ENCODE results near the gene NCAM1.

The NCAM1 gene

GRCh38 chr11:113253406-113253805 is 292.2 kb downstream of the NCAM1 start:
- Histone ChIP-seq H3K9ac (ENCODE audit: insufficient read length, low read depth) (no peak overlapping the region), H3K4me1 (ENCODE audit: insufficient read depth, insufficient read length) (no peaks in the 10 kb centered on the region), H3K9me3 (ENCODE audit: insufficient read depth, low read length) (no peaks in the 10 kb centered on the region), H3K36me3 (ENCODE audit: insufficient read depth, insufficient read length, low read length) (no peaks in the 10 kb centered on the region), H3K27me3 (ENCODE audit: insufficient read depth, insufficient read length) (no peaks in the 10 kb centered on the region), H3K4me3 (ENCODE audit: insufficient read length, low read depth) (no peak overlapping the region)
- TF ChIP-seq SUZ12 (IDR thresholded peaks at IDR 0.05; ENCODE audit: extremely low read depth, insufficient read depth, insufficient read length) (no peak), ZNF274 (IDR thresholded peaks at IDR 0.05; ENCODE audit: low read depth, low read length) (no peak), YY1 (IDR thresholded peaks at IDR 0.05; ENCODE audit: insufficient read depth, insufficient read length) (no peak)
- no peak for DNase-seq (ENCODE audit: low read depth, low spot score)

GRCh38 chr11:113255096-113255495 is 293.9 kb downstream of the NCAM1 start:
- Histone ChIP-seq H3K27me3 (ENCODE audit: insufficient read depth, insufficient read length) (no peaks in the 10 kb centered on the region), H3K36me3 (ENCODE audit: insufficient read depth, insufficient read length, low read length) (no peaks in the 10 kb centered on the region), H3K9me3 (ENCODE audit: insufficient read depth, low read length) (no peaks in the 10 kb centered on the region), H3K4me3 (ENCODE audit: insufficient read length, low read depth) (no peak overlapping the region), H3K4me1 (ENCODE audit: insufficient read depth, insufficient read length) (no peaks in the 10 kb centered on the region), H3K9ac (ENCODE audit: insufficient read length, low read depth) (no peak overlapping the region)
- DNase-seq (ENCODE audit: low read depth, low spot score): no peak
- TF ChIP-seq YY1 (IDR thresholded peaks at IDR 0.05; ENCODE audit: insufficient read depth, insufficient read length) (no peak), SUZ12 (IDR thresholded peaks at IDR 0.05; ENCODE audit: extremely low read depth, insufficient read depth, insufficient read length) (no peak), ZNF274 (IDR thresholded peaks at IDR 0.05; ENCODE audit: low read depth, low read length) (no peak)

GRCh38 chr11:113255741-113256140 is 294.5 kb downstream of the NCAM1 start:
- Histone ChIP-seq H3K9ac (ENCODE audit: insufficient read length, low read depth) (no peak overlapping the region), H3K27me3 (ENCODE audit: insufficient read depth, insufficient read length) (no peaks in the 10 kb centered on the region), H3K4me1 (ENCODE audit: insufficient read depth, insufficient read length) (no peaks in the 10 kb centered on the region), H3K36me3 (ENCODE audit: insufficient read depth, insufficient read length, low read length) (no peaks in the 10 kb centered on the region), H3K4me3 (ENCODE audit: insufficient read length, low read depth) (no peak overlapping the region), H3K9me3 (ENCODE audit: insufficient read depth, low read length) (no peaks in the 10 kb centered on the region)
- TF ChIP-seq SUZ12 (IDR thresholded peaks at IDR 0.05; ENCODE audit: extremely low read depth, insufficient read depth, insufficient read length) (no peak), YY1 (IDR thresholded peaks at IDR 0.05; ENCODE audit: insufficient read depth, insufficient read length) (no peak)
- no peak for DNase-seq (ENCODE audit: low read depth, low spot score)

- TF ChIP-seq ZNF274 (IDR thresholded peaks at IDR 0.05; ENCODE audit: low read depth, low read length) (no peak), SUZ12 (IDR thresholded peaks at IDR 0.05; ENCODE audit: extremely low read depth, insufficient read depth, insufficient read length) (no peak), YY1 (IDR thresholded peaks at IDR 0.05; ENCODE audit: insufficient read depth, insufficient read length) (no peak)
- Histone ChIP-seq H3K36me3 (ENCODE audit: insufficient read depth, insufficient read length, low read length) (no peaks in the 10 kb centered on the region), H3K4me3 (ENCODE audit: insufficient read length, low read depth) (no peak overlapping the region), H3K9ac (ENCODE audit: insufficient read length, low read depth) (no peak overlapping the region), H3K4me1 (ENCODE audit: insufficient read depth, insufficient read length) (no peaks in the 10 kb centered on the region), H3K27me3 (ENCODE audit: insufficient read depth, insufficient read length) (no peaks in the 10 kb centered on the region), H3K9me3 (ENCODE audit: insufficient read depth, low read length) (no peaks in the 10 kb centered on the region)
- no peak for DNase-seq (ENCODE audit: low read depth, low spot score)
Observed at GRCh38 chr11:113256431-113257202, 295.4 kb downstream of the NCAM1 start.

GRCh38 chr11:113260096-113260425 is 298.8 kb downstream of the NCAM1 start:
- no peaks in the 10 kb centered on the region for H3K4me1 ChIP-seq (ENCODE audit: insufficient read depth, insufficient read length)
- H3K27me3 ChIP-seq (ENCODE audit: insufficient read depth, insufficient read length): no peaks in the 10 kb centered on the region
- TF ChIP-seq YY1 (IDR thresholded peaks at IDR 0.05; ENCODE audit: insufficient read depth, insufficient read length) (no peak), SUZ12 (IDR thresholded peaks at IDR 0.05; ENCODE audit: extremely low read depth, insufficient read depth, insufficient read length) (no peak), ZNF274 (IDR thresholded peaks at IDR 0.05; ENCODE audit: low read depth, low read length) (no peak)
- H3K9ac ChIP-seq (ENCODE audit: insufficient read length, low read depth): no peak overlapping the region
- H3K36me3 ChIP-seq (ENCODE audit: insufficient read depth, insufficient read length, low read length): no peaks in the 10 kb centered on the region
- H3K4me3 ChIP-seq (ENCODE audit: insufficient read length, low read depth): no peak overlapping the region
- no peaks in the 10 kb centered on the region for H3K9me3 ChIP-seq (ENCODE audit: insufficient read depth, low read length)
- DNase-seq (ENCODE audit: low read depth, low spot score): no peak

- TF ChIP-seq SUZ12 (IDR thresholded peaks at IDR 0.05; ENCODE audit: extremely low read depth, insufficient read depth, insufficient read length) (no peak), YY1 (IDR thresholded peaks at IDR 0.05; ENCODE audit: insufficient read depth, insufficient read length) (no peak), ZNF274 (IDR thresholded peaks at IDR 0.05; ENCODE audit: low read depth, low read length) (no peak)
- H3K4me1 ChIP-seq (ENCODE audit: insufficient read depth, insufficient read length): no peaks in the 10 kb centered on the region
Observed at GRCh38 chr11:113260541-113260940, 299.3 kb downstream of the NCAM1 start.

GRCh38 chr11:113261709-113262475 is 300.7 kb downstream of the NCAM1 start:
- Histone ChIP-seq H3K9ac (ENCODE audit: insufficient read length, low read depth) (no peak overlapping the region), H3K36me3 (ENCODE audit: insufficient read depth, insufficient read length, low read length) (no peaks in the 10 kb centered on the region)

More at GRCh38 chr11:113260541-113260940, 299.3 kb downstream of the NCAM1 start:
- Histone ChIP-seq H3K9ac (ENCODE audit: insufficient read length, low read depth) (no peak overlapping the region), H3K9me3 (ENCODE audit: insufficient read depth, low read length) (no peaks in the 10 kb centered on the region), H3K4me3 (ENCODE audit: insufficient read length, low read depth) (no peak overlapping the region), H3K36me3 (ENCODE audit: insufficient read depth, insufficient read length, low read length) (no peaks in the 10 kb centered on the region), H3K27me3 (ENCODE audit: insufficient read depth, insufficient read length) (no peaks in the 10 kb centered on the region)
- no peak for DNase-seq (ENCODE audit: low read depth, low spot score)

More at GRCh38 chr11:113261709-113262475, 300.7 kb downstream of the NCAM1 start:
- Histone ChIP-seq H3K9me3 (ENCODE audit: insufficient read depth, low read length) (no peaks in the 10 kb centered on the region), H3K4me3 (ENCODE audit: insufficient read length, low read depth) (no peak overlapping the region), H3K4me1 (ENCODE audit: insufficient read depth, insufficient read length) (no peaks in the 10 kb centered on the region), H3K27me3 (ENCODE audit: insufficient read depth, insufficient read length) (no peaks in the 10 kb centered on the region)
- TF ChIP-seq YY1 (IDR thresholded peaks at IDR 0.05; ENCODE audit: insufficient read depth, insufficient read length): no peak
- no peak for TF ChIP-seq SUZ12 (IDR thresholded peaks at IDR 0.05; ENCODE audit: extremely low read depth, insufficient read depth, insufficient read length)
- TF ChIP-seq ZNF274 (IDR thresholded peaks at IDR 0.05; ENCODE audit: low read depth, low read length): no peak
- DNase-seq (ENCODE audit: low read depth, low spot score): no peak
